Measurements from ENCODE around the gene LAMP5. TPM values are rescaled to one million over a fixed set of nuclear protein-coding genes. Genes with fewer than 3 reads are reported as not detected.

LAMP5 gene
- total RNA-seq, 1 donor from 2014 or later = 3.2 TPM

GRCh38 chr20:9491324-9491723, 23.1 kb upstream of the LAMP5 start:
- no peaks in the 10 kb centered on the region for H3K36me3 Mint-ChIP-seq
- Histone ChIP-seq H3K79me2 (ENCODE audit: low read depth) (no peaks in the 10 kb centered on the region), H3F3A (ENCODE audit: low read depth) (no peaks in the 10 kb centered on the region), H3K36me3 (no peaks in the 10 kb centered on the region), H4K20me1 (ENCODE audit: low read depth) (no peaks in the 10 kb centered on the region), H3K27ac (no peak overlapping the region), H3K27me3 (no peaks in the 10 kb centered on the region), H3K9me3 (ENCODE audit: low read depth) (no peaks in the 10 kb centered on the region), H2AFZ (replicated peaks) (no peak overlapping the region), H3K4me2 (no peak overlapping the region), H3K9ac (no peak overlapping the region), H3K4me1 (peaks cover 10% of the 10 kb centered on the region), H3K4me3 (no peak overlapping the region)
- H3K4me3 Mint-ChIP-seq = no peak overlapping the region
- H3K4me1 Mint-ChIP-seq = no peaks in the 10 kb centered on the region
- TF ChIP-seq EZH2phosphoT487 (IDR thresholded peaks at IDR 0.05) = no peak
- no peak for TF ChIP-seq CTCF (IDR thresholded peaks at IDR 0.05)
- TF ChIP-seq EZH2 (IDR thresholded peaks at IDR 0.05) = no peak
- peaks cover 3% of the 10 kb centered on the region for H3K27me3 Mint-ChIP-seq (ENCODE audit: insufficient read depth, low read depth)
- no peak for DNase-seq (ENCODE audit: low spot score)
- no peaks in the 10 kb centered on the region for H3K9me3 Mint-ChIP-seq
- H3K27ac Mint-ChIP-seq = no peak overlapping the region

- Mint-ChIP-seq H3K9me3 (no peaks in the 10 kb centered on the region), H3K4me3 (no peak overlapping the region), H3K27ac (no peak overlapping the region), H3K4me1 (no peaks in the 10 kb centered on the region), H3K36me3 (no peaks in the 10 kb centered on the region), H3K27me3 (ENCODE audit: insufficient read depth, low read depth) (peaks cover 3% of the 10 kb centered on the region)
- Histone ChIP-seq H3K4me3 (no peak overlapping the region), H3K9ac (no peak overlapping the region), H3K36me3 (no peaks in the 10 kb centered on the region), H3K27ac (no peak overlapping the region), H3K4me2 (no peak overlapping the region), H3F3A (ENCODE audit: low read depth) (no peaks in the 10 kb centered on the region), H4K20me1 (ENCODE audit: low read depth) (no peaks in the 10 kb centered on the region), H3K79me2 (ENCODE audit: low read depth) (no peaks in the 10 kb centered on the region), H3K27me3 (no peaks in the 10 kb centered on the region), H3K4me1 (peaks cover 10% of the 10 kb centered on the region), H3K9me3 (ENCODE audit: low read depth) (no peaks in the 10 kb centered on the region), H2AFZ (replicated peaks) (no peak overlapping the region)
- no peak for DNase-seq (ENCODE audit: low spot score)
- TF ChIP-seq EZH2phosphoT487 (IDR thresholded peaks at IDR 0.05) = no peak
Observed at GRCh38 chr20:9492067-9492466, 22.3 kb upstream of the LAMP5 start.

- no peak overlapping the region for H3K4me3 Mint-ChIP-seq
- Histone ChIP-seq H3K9me3 (ENCODE audit: low read depth) (no peaks in the 10 kb centered on the region), H4K20me1 (ENCODE audit: low read depth) (no peaks in the 10 kb centered on the region), H3F3A (ENCODE audit: low read depth) (no peaks in the 10 kb centered on the region), H3K79me2 (ENCODE audit: low read depth) (no peaks in the 10 kb centered on the region), H3K9ac (no peak overlapping the region), H3K36me3 (no peaks in the 10 kb centered on the region), H3K27me3 (no peaks in the 10 kb centered on the region), H3K4me1 (peaks cover 10% of the 10 kb centered on the region), H3K27ac (no peak overlapping the region), H3K4me2 (no peak overlapping the region), H3K4me3 (no peak overlapping the region), H2AFZ (replicated peaks) (no peak overlapping the region)
- no peak overlapping the region for H3K27ac Mint-ChIP-seq
- H3K36me3 Mint-ChIP-seq = no peaks in the 10 kb centered on the region
- no peaks in the 10 kb centered on the region for H3K4me1 Mint-ChIP-seq
- TF ChIP-seq EZH2phosphoT487 (IDR thresholded peaks at IDR 0.05) (no peak), EZH2 (IDR thresholded peaks at IDR 0.05) (no peak), CTCF (IDR thresholded peaks at IDR 0.05) (no peak)
- H3K9me3 Mint-ChIP-seq = no peaks in the 10 kb centered on the region
- peaks cover 3% of the 10 kb centered on the region for H3K27me3 Mint-ChIP-seq (ENCODE audit: insufficient read depth, low read depth)
- DNase-seq (ENCODE audit: low spot score) = no peak
Observed at GRCh38 chr20:9493803-9494202, 20.6 kb upstream of the LAMP5 start.

GRCh38 chr20:9495701-9496100, 18.7 kb upstream of the LAMP5 start:
- Mint-ChIP-seq H3K36me3 (no peaks in the 10 kb centered on the region), H3K27me3 (ENCODE audit: insufficient read depth, low read depth) (peaks cover 3% of the 10 kb centered on the region), H3K9me3 (no peaks in the 10 kb centered on the region), H3K27ac (no peak overlapping the region), H3K4me3 (no peak overlapping the region), H3K4me1 (no peaks in the 10 kb centered on the region)
- H3K4me1 ChIP-seq = peaks cover 4% of the 10 kb centered on the region
- no peak overlapping the region for H3K9ac ChIP-seq
- no peak overlapping the region for H3K4me3 ChIP-seq
- TF ChIP-seq CTCF (IDR thresholded peaks at IDR 0.05) (no peak), EZH2phosphoT487 (IDR thresholded peaks at IDR 0.05) (no peak), EZH2 (IDR thresholded peaks at IDR 0.05) (no peak)
- H3K79me2 ChIP-seq (ENCODE audit: low read depth) = no peaks in the 10 kb centered on the region
- no peaks in the 10 kb centered on the region for H3K27me3 ChIP-seq
- no peak for DNase-seq (ENCODE audit: low spot score)
- H3K36me3 ChIP-seq = no peaks in the 10 kb centered on the region
- no peaks in the 10 kb centered on the region for H3K9me3 ChIP-seq (ENCODE audit: low read depth)
- no peak overlapping the region for H2AFZ ChIP-seq (replicated peaks)
- no peaks in the 10 kb centered on the region for H4K20me1 ChIP-seq (ENCODE audit: low read depth)
- H3K27ac ChIP-seq = no peak overlapping the region
- no peak overlapping the region for H3K4me2 ChIP-seq
- no peaks in the 10 kb centered on the region for H3F3A ChIP-seq (ENCODE audit: low read depth)
